HG02759 (cell line): Measurements from ENCODE around the gene RNF183.

Experiments
- ATAC-seq: cut with Tn5 transposase; IDR thresholded peaks from one replicate; pipeline ENCODE4 v1.9.1; 2021; ENCODE audit warnings: mild to moderate bottlenecking, moderate library complexity; ENCODE audit not compliant: unreplicated experiment

Gene RNF183

GRCh38 chr9:113302792-113303418 is at the start of gene RNF183:
TSS of gene RNF183 (minus strand) at chr9:113303376. CDS start at chr9:113298184, 5,192 bp downstream.
- ATAC-seq, result no peak

- ATAC-seq, result no peak
Observed at GRCh38 chr9:113352411-113352810, 49.2 kb upstream of the RNF183 start.

- ATAC-seq, result no peak
Observed at GRCh38 chr9:113352006-113352405, 48.8 kb upstream of the RNF183 start.

GRCh38 chr9:113350937-113351336 is 47.8 kb upstream of the RNF183 start:
- no peak for ATAC-seq

- peak; percentile 8 for ATAC-seq
Observed at GRCh38 chr9:113350107-113350661, 47.0 kb upstream of the RNF183 start.

- peak; percentile 51 for ATAC-seq
Observed at GRCh38 chr9:113349445-113350094, 46.4 kb upstream of the RNF183 start, which contains the start of gene BSPRY. TSS of gene BSPRY (plus strand) at chr9:113349541. CDS start at chr9:113349580, 39 bp downstream.

- ATAC-seq, result no peak
Observed at GRCh38 chr9:113349066-113349444, 45.9 kb upstream of the RNF183 start.

GRCh38 chr9:113348437-113348836 is 45.3 kb upstream of the RNF183 start:
- ATAC-seq, result no peak

- ATAC-seq, result no peak
Observed at GRCh38 chr9:113345671-113346070, 42.5 kb upstream of the RNF183 start.

- no peak for ATAC-seq
Observed at GRCh38 chr9:113345190-113345589, 42.0 kb upstream of the RNF183 start.

GRCh38 chr9:113343732-113344231 is 40.6 kb upstream of the RNF183 start:
- ATAC-seq, result no peak

- ATAC-seq, result no peak
Observed at GRCh38 chr9:113341712-113342410, 38.7 kb upstream of the RNF183 start.

GRCh38 chr9:113340011-113340699 is 37.0 kb upstream of the RNF183 start, which contains the start of gene WDR31:
TSS of gene WDR31 (minus strand) at chr9:113340275. CDS start at chr9:113332022, 8,253 bp downstream.
- ATAC-seq, result peak; percentile 99

- ATAC-seq, result no peak
Observed at GRCh38 chr9:113337714-113338113, 34.5 kb upstream of the RNF183 start.

- ATAC-seq, result no peak
Observed at GRCh38 chr9:113331780-113332179, 28.6 kb upstream of the RNF183 start.

GRCh38 chr9:113328045-113328782 is 25.0 kb upstream of the RNF183 start:
- ATAC-seq, result no peak

- ATAC-seq, result no peak
Observed at GRCh38 chr9:113326230-113326629, 23.1 kb upstream of the RNF183 start.

GRCh38 chr9:113322671-113323070 is 19.5 kb upstream of the RNF183 start:
- no peak for ATAC-seq

- ATAC-seq, result no peak
Observed at GRCh38 chr9:113320051-113320450, 16.9 kb upstream of the RNF183 start.

- ATAC-seq, result no peak
Observed at GRCh38 chr9:113319054-113319453, 15.9 kb upstream of the RNF183 start.
